Upper lobe of right lung (tissue), 1 donor: ENCODE data around the gene EIF4G2. TPM values are rescaled to one million over a fixed set of nuclear protein-coding genes. Genes with fewer than 3 reads are reported as not detected.

Source experiments
- ATAC-seq: fragments of 200-7000 bp; cut with Tn5 transposase; one replicate; pipeline ENCODE4 v1.9.1; 2020; ENCODE audit warnings: mild to moderate bottlenecking, moderate library complexity
- DNase-seq: peaks from one replicate; pipeline ENCODE4 v3.0.0-alpha.2; 2020
- H3K27ac ChIP-seq: fragments of 200-600 bp; one replicate; pipeline ENCODE4 v1.8.0; 2022
- H3K27me3 ChIP-seq: fragments of 200-600 bp; one replicate; pipeline ENCODE4 v1.8.0; 2022; ENCODE audit warnings: mild to moderate bottlenecking
- H3K36me3 ChIP-seq: fragments of 200-600 bp; one replicate; pipeline ENCODE4 v1.8.0; 2022
- H3K4me1 ChIP-seq: fragments of 200-600 bp; one replicate; pipeline ENCODE4 v1.8.0; 2022
- H3K4me3 ChIP-seq: fragments of 200-600 bp; one replicate; pipeline ENCODE4 v1.8.0; 2022; ENCODE audit warnings: mild to moderate bottlenecking
- H3K9me3 ChIP-seq: fragments of 200-600 bp; one replicate; pipeline ENCODE4 v1.8.0; 2022
- intact Hi-C: fragments of 100-400 bp; cut with DNase I; formaldehyde crosslinking; loops from one replicate; pipeline ENCODE4 v1.11.0; 2022
- total RNA-seq: library from RNA; stranded (reverse); fragmentation: NEBNext Ultra II Directional; extraction: Animal tissue kit (Norgen Biotek cat#: 25700); gene quantifications from one replicate; pipeline ENCODE4 v1.2.1, GENCODE V29; 2021
- TF ChIP-seq, protein P1 (sequence below): fragments of 200-600 bp; IDR thresholded peaks from one replicate; pipeline ENCODE4 v1.8.0; 2022; ENCODE audit warnings: antibody characterized with exemption
- donor health status: DM: no; HTN: yes; CAD: no; lungs with severe emphysema.

EIF4G2 gene
- total RNA-seq, 1 donor from 2014 or later = 801 TPM

DNA sequence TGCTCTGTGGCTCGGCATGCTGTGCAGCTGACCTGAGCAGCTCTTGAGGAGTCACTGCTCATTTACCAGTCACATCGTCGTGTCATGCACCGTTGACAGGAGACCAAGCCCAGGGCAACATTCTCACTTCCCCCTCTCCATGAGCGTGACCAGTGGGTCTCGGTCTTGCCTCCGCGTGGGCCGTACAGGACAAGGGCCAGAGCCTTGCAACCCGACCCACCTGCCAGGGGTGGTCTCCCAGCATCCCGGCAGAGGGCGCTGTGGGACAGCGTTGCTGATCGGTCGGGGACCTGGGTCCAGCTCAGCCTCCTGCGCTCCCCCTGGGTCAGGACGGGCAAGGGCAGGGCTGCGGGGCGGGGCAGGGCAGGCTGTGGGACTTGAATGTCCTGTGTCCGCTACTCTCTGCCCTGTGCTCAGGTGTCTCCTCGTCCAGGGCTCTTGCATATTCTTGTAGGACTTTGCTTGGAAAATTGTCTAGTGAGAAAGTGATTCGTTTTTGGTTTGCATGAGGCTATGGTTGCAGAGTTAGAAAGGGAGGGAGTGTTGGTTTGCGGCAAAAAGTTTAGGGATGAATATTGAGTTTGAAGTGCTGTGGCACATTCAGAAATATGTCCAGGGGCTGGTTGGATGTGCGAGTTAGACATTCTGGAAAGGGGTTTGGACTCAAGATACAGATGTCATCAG is 16.2 kb downstream of the EIF4G2 start:
- Histone ChIP-seq H3K27me3 (no peaks in the 10 kb centered on the region), H3K4me1 (peaks cover 5% of the 10 kb centered on the region), H3K9me3 (no peaks in the 10 kb centered on the region), H3K27ac (no peak overlapping the region), H3K4me3 (no peak overlapping the region), H3K36me3 (peaks cover 18% of the 10 kb centered on the region)
- intact Hi-C loops = loop anchor here (5.0 kb wide), 1 partner anchor 230 kb away; no protein-coding TSS in a partner anchor
- TF ChIP-seq, protein P1, sequence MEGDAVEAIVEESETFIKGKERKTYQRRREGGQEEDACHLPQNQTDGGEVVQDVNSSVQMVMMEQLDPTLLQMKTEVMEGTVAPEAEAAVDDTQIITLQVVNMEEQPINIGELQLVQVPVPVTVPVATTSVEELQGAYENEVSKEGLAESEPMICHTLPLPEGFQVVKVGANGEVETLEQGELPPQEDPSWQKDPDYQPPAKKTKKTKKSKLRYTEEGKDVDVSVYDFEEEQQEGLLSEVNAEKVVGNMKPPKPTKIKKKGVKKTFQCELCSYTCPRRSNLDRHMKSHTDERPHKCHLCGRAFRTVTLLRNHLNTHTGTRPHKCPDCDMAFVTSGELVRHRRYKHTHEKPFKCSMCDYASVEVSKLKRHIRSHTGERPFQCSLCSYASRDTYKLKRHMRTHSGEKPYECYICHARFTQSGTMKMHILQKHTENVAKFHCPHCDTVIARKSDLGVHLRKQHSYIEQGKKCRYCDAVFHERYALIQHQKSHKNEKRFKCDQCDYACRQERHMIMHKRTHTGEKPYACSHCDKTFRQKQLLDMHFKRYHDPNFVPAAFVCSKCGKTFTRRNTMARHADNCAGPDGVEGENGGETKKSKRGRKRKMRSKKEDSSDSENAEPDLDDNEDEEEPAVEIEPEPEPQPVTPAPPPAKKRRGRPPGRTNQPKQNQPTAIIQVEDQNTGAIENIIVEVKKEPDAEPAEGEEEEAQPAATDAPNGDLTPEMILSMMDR = peak; percentile 91
- ATAC-seq = peak; percentile 99
- DNase-seq = peak; percentile 96

DNA sequence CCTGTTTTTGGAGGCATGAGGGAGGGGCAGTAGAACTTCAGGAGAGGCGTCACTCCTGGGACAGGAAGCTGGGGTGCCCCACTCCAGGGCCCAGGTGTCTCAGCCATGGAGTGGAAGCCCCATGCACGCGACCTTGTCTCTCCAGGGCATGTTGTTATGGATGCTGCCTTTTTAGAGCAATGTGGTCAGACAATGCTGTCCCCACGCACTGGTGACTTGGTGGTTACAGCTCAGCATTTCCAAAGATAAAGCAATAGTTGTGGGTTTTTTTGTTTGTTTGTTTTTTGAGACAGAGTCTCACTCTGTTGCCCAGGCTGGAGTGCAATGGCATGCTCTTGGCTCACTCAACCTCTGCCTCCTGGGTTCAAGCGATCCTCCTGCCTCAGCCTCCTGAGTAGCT is 22.3 kb downstream of the EIF4G2 start:
- Histone ChIP-seq H3K27ac (no peak overlapping the region), H3K4me3 (no peak overlapping the region), H3K4me1 (no peaks in the 10 kb centered on the region), H3K9me3 (no peaks in the 10 kb centered on the region), H3K36me3 (no peaks in the 10 kb centered on the region), H3K27me3 (no peaks in the 10 kb centered on the region)
- TF ChIP-seq, protein P1 = no peak
- intact Hi-C loops = no loop called here
- DNase-seq (no peak), ATAC-seq (peak; percentile 24)

DNA sequence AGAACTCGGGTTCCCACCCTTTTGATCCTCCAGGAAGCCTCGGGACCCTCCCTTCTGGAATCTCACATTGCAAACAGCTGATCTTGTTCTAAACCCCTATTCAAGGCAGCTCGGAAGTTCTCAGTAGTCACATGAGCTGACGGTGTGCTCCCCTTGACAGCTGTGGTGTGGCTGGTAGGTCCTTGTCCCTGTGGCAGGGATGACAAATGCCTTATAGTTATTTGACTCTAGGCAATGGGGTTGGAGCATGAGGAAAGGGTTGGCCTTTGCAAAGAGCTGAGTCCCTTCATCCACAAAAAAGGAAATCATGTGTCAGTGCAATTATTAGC is 23.6 kb downstream of the EIF4G2 start:
- DNase-seq = no peak
- intact Hi-C loops = no loop called here
- no peak overlapping the region for H3K4me3 ChIP-seq
- peaks cover 5% of the 10 kb centered on the region for H3K36me3 ChIP-seq
- no peak overlapping the region for H3K27ac ChIP-seq
- H3K9me3 ChIP-seq = no peaks in the 10 kb centered on the region
- no peaks in the 10 kb centered on the region for H3K4me1 ChIP-seq
- no peak for ATAC-seq
- no peaks in the 10 kb centered on the region for H3K27me3 ChIP-seq
- TF ChIP-seq, protein P1 = no peak

DNA sequence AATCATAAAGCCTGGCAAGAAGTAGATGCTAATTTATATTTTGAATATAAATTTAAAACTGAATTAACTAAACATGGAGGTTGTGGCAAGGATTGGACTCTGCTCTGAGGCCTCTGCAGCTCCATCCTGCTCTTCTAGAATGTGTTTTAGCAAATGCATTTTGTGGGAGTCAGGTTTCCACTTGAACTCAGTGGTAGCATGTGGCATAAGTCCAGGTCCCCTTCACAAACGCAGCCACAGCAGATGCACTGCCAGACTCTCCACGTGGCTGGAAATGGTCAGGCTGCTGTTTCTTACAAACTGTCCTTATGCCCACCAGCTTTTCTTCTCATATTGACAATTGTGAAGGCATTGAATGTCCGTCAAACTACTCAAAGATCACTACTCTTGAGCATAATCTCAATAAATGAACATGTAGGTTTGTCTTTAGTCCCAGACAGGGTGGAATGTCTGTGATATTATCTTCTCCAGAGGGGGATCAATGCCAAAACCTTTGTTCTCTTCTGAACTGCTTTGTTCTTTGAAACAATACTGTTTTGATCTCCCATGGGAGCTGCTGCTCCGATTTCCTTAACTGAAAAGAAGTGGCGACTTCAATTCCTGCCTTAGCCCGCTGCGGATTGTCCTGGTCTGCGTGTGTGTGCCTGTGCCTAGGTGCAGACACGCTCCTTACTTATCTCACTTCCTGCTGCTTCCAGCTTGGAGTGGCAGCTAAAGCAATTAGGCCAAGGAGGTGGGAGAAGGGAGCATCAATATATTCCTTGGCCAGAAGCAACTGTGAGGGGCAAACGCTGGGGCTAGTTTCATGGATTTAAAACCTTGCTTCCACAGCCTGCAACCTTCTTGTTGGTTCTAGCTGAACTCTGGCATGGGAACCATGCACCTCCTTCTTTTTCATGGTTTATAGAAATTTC is 24.2 kb downstream of the EIF4G2 start:
- H3K4me1 ChIP-seq = no peaks in the 10 kb centered on the region
- no peak for DNase-seq
- no peak for ATAC-seq
- no peak overlapping the region for H3K27ac ChIP-seq
- H3K4me3 ChIP-seq = no peak overlapping the region
- H3K9me3 ChIP-seq = no peaks in the 10 kb centered on the region
- intact Hi-C loops = no loop called here
- no peaks in the 10 kb centered on the region for H3K27me3 ChIP-seq
- TF ChIP-seq, protein P1 = no peak
- peaks cover 8% of the 10 kb centered on the region for H3K36me3 ChIP-seq

DNA sequence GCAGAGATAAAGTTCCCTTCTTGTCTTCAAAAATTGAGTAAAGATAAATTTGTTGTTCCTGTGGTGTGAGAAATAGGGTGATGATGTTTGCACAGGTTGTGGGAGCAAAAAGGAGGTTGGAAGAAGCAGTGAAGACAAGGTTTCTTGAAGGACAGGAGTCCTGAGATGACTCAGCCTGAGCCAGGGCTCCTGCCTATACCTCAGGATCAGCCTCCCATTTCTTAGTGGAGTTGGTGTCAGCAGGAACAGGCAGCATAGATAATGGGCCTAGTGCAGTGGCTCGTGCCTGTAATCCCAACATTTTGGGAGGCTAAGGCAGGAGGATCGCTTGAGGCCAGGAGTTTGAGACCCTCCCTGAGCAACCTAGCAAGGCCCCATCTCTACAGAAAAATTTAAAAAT is 28.7 kb downstream of the EIF4G2 start:
- no peak overlapping the region for H3K27ac ChIP-seq
- no peak for ATAC-seq
- intact Hi-C loops = no loop called here

More for the DNA sequence above, 28.7 kb downstream of the EIF4G2 start:
- H3K27me3 ChIP-seq = no peaks in the 10 kb centered on the region
- peaks cover 8% of the 10 kb centered on the region for H3K36me3 ChIP-seq
- DNase-seq = no peak
- no peaks in the 10 kb centered on the region for H3K9me3 ChIP-seq
- H3K4me1 ChIP-seq = no peaks in the 10 kb centered on the region
- TF ChIP-seq, protein P1 = no peak
- H3K4me3 ChIP-seq = no peak overlapping the region
